Measurements from ENCODE around the gene TSNAXIP1.

TSNAXIP1 gene

GRCh38 chr16:67877064-67877463 is 70.4 kb downstream of the TSNAXIP1 start:
- Histone ChIP-seq H4K20me1 (ENCODE audit: low read depth, low read length) (no peaks in the 10 kb centered on the region), H3F3A (ENCODE audit: insufficient read depth) (peaks cover 5% of the 10 kb centered on the region), H3K36me3 (ENCODE audit: low read length) (no peaks in the 10 kb centered on the region), H2AFZ (ENCODE audit: low read depth, low read length, severe bottlenecking) (no peak overlapping the region), H3K4me3 (ENCODE audit: insufficient read depth, low read length, poor library complexity, severe bottlenecking) (no peak overlapping the region), H3K27me3 (ENCODE audit: low read length) (no peaks in the 10 kb centered on the region), H3K9ac (ENCODE audit: low read length) (no peak overlapping the region), H3K4me2 (ENCODE audit: low read depth, low read length, poor library complexity, severe bottlenecking) (no peak overlapping the region), H3K9me3 (ENCODE audit: insufficient read depth, low read length) (no peaks in the 10 kb centered on the region), H3K79me2 (ENCODE audit: insufficient read depth, low read length) (peaks cover 35% of the 10 kb centered on the region), H3K27ac (ENCODE audit: low read depth, low read length) (no peak overlapping the region), H3K9me2 (replicated peaks; ENCODE audit: insufficient read depth, low read length) (no peaks in the 10 kb centered on the region)
- TF ChIP-seq CTCF (IDR thresholded peaks at IDR 0.05; ENCODE audit: insufficient read depth, low read length, poor library complexity, severe bottlenecking) = no peak
- TF ChIP-seq EZH2phosphoT487 (conservative IDR thresholded peaks at IDR 0.05; ENCODE audit: low read length) = no peak
